HG02840 (cell line): ENCODE results near the gene HOXD3.

Source experiments
- ATAC-seq: cut with Tn5 transposase; IDR thresholded peaks from one replicate; pipeline ENCODE4 v1.9.1; 2021; ENCODE audit warnings: mild to moderate bottlenecking, moderate library complexity, moderate number of reproducible peaks; ENCODE audit not compliant: unreplicated experiment, low FRiP score

The HOXD3 gene

GRCh38 chr2:176148751-176149421, 8.2 kb upstream of the HOXD3 start:
- no peak for ATAC-seq

GRCh38 chr2:176149481-176149938, 7.6 kb upstream of the HOXD3 start:
- no peak for ATAC-seq

GRCh38 chr2:176149939-176150583, 7.0 kb upstream of the HOXD3 start:
- ATAC-seq, result no peak

GRCh38 chr2:176150584-176151441, 6.3 kb upstream of the HOXD3 start:
- ATAC-seq, result no peak

- no peak for ATAC-seq
Observed at GRCh38 chr2:176151442-176152287, 5.4 kb upstream of the HOXD3 start, which contains the start of gene HOXD4. HOXD4 (plus strand) TSS chr2:176151550; CDS start chr2:176151634, 84 bp downstream.

- ATAC-seq, result no peak
Observed at GRCh38 chr2:176152350-176153181, 4.5 kb upstream of the HOXD3 start.

- ATAC-seq, result no peak
Observed at GRCh38 chr2:176154576-176155252, 2.4 kb upstream of the HOXD3 start.

- ATAC-seq, result no peak
Observed at GRCh38 chr2:176155356-176156044, 1.6 kb upstream of the HOXD3 start.

- ATAC-seq, result no peak
Observed at GRCh38 chr2:176156301-176156806, 753 bp upstream of the HOXD3 start.

GRCh38 chr2:176157499-176158185, 535 bp downstream of the HOXD3 start:
- no peak for ATAC-seq

GRCh38 chr2:176158186-176158591, 1.1 kb downstream of the HOXD3 start:
- no peak for ATAC-seq

GRCh38 chr2:176158855-176159662, 2.0 kb downstream of the HOXD3 start:
- no peak for ATAC-seq

- no peak for ATAC-seq
Observed at GRCh38 chr2:176159663-176160250, 2.6 kb downstream of the HOXD3 start.

- no peak for ATAC-seq
Observed at GRCh38 chr2:176160251-176160985, 3.3 kb downstream of the HOXD3 start.

GRCh38 chr2:176160986-176161824, 4.1 kb downstream of the HOXD3 start:
- ATAC-seq, result no peak
